Fibroblast of the conjunctiva (primary cell): ENCODE measurements around the gene MYBPC3.

Source experiments
- DNase-seq: peaks from one replicate; pipeline ENCODE4 v3.0.0-alpha.2; 2010; ENCODE audit warnings: low read depth

The MYBPC3 gene

GRCh38 chr11:47383071-47383470, 30.6 kb upstream of the MYBPC3 start:
- no peak for DNase-seq

GRCh38 chr11:47380078-47380477, 27.6 kb upstream of the MYBPC3 start:
- no peak for DNase-seq

- DNase-seq: no peak
Observed at GRCh38 chr11:47379317-47379716, 26.8 kb upstream of the MYBPC3 start.

GRCh38 chr11:47378836-47379170, 26.3 kb upstream of the MYBPC3 start:
- no peak for DNase-seq

DNA sequence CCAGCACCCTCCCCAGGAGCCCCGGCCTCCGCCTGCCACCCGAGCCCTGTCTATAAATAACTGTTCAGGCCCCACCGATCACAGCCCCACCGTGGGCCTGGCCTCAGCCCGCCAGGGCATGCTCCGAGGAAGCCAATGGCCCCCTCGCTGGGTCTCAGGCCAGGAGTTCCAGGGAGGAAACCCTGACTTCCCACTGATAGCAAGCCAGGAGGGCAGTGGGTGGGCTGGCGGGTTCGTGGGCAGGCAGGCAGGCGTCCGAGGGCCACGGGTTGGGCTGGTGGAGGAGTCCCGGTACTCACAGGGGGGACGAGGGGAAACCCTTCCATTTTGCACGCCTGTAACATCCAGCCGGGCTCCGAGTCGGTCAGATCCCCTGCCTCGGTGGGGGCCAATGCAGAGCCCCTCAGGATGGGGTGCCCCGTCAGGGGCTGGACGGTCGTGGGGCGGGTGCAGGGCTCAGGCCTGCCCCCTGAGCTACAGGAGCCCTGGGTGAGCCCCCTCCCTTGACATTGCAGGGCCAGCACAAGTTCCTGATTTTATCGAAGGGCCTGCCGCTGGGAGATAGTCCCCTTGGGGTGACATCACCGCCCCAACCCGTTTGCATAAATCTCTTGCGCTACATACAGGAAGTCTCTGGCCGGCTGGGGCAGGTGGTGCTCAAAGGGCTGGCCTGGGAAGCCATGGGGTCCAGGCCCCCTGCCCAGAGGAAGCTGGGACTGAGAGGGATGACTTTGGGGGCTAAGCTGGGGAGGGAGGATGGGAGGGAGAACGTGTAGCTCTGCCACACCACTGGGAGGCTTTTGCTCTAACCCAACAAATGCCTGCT, 25.7 kb upstream of the MYBPC3 start, which contains the start of gene SPI1:
SPI1 (minus strand) TSS at position 538 of the 826 bp plus-strand sequence; CDS start at position 344, 194 bp downstream.
- DNase-seq: no peak

DNA sequence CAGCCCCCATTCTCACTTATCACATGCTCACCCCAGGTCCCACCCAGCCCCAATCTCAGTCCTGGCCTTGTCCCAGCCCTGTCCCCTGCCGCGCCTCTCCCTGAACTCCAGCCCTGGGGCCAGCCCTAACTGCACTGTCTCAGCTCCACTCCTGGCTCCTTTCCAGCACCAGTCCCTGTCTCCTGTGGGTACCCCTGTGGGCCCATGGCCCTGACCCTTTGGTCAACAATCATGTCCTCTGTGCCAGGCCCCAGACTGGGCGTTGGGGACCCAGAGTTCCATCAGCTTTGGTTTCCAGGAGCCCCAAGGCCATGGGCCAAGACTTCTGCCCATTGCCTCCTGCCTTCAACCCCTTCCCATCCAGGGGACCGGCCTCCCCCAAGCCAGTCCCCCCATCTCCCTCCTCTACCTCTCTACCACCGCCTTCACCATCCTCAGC, 25.1 kb upstream of the MYBPC3 start:
- no peak for DNase-seq

GRCh38 chr11:47376525-47377371, 24.2 kb upstream of the MYBPC3 start:
- no peak for DNase-seq

GRCh38 chr11:47376107-47376524, 23.6 kb upstream of the MYBPC3 start:
- DNase-seq: no peak

- DNase-seq: no peak
Observed at GRCh38 chr11:47375546-47376085, 23.1 kb upstream of the MYBPC3 start.

DNA sequence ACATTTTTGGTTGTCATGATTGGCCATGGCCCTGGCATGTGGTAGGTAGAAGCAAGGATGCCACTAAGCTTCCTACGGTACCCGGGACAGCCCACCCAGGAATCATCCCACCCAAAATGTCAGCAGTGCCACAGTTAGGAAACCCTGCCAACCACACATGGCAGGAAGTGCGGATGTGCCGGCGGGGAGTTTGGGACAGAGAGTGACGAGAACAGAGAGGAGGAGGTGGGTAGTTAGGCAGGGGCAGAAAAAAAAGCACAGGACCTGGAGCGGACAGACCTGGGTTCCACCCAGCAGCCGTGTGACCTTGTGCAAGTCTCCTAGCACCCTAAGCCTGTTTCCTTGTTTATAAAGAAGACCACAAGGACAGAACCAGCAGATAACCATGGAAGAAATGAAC, 22.5 kb upstream of the MYBPC3 start:
- DNase-seq: no peak

GRCh38 chr11:47374720-47375019, 22.2 kb upstream of the MYBPC3 start:
- DNase-seq: no peak

DNA sequence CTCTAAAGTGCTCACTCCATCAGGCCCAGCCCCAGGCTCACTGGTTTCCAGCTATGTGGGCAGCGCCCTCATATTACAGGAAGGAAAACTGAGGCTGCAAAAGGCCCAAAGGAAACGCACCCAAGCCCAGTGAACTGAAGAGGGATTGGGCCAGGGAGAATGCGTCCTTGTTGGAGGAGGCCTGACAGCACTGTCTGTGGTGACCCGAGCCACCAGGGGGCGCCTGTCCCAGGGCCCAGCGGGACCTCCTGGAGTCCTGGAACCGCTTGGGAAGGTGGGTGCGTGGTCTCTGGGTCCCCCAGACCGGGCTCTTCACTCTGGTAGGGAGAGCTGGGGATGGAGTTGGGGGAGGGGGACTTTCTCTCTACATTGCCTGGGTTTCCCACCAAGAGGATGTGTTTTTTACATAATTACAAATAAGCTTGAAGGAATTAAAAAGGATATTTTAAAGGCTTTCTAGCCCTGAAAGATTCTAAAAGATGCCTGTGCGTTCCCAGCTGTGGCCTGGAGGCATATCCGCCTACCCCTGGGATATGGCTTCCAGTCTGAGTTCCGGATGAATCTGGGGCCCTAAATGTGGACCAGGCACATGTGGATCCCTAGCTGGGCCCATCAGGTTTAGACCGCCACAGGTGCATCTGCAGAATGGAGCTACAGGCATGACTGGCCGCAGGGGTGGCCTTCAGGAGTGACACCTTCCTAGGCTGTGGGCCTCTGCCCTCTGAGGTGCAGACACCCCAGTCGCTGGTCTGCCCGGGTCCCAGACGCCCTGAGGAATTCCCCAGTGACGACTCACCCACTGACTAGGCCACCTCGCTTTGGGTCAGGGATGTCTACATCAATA, 21.6 kb upstream of the MYBPC3 start:
- peak; percentile 31 for DNase-seq

- DNase-seq: no peak
Observed at GRCh38 chr11:47372422-47372821, 19.9 kb upstream of the MYBPC3 start.

DNA sequence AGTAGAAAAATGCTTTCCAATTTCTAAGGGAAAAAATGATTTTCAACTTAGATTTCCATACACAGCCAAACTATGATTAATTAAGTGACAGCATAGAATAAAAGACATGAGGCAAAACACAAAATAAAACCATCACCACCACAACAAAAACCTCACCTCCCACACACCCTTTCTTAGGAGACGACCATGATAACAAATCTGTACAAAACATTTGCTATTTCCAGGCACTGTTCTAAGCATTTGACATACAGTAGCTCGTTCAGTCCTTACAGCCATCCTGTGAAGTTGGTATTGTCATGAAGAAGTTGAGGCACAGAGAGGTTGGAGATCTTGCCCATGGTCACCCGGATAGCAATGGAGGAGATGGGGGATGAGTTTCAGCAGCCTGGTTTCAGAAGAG, 17.2 kb upstream of the MYBPC3 start:
- no peak for DNase-seq

DNA sequence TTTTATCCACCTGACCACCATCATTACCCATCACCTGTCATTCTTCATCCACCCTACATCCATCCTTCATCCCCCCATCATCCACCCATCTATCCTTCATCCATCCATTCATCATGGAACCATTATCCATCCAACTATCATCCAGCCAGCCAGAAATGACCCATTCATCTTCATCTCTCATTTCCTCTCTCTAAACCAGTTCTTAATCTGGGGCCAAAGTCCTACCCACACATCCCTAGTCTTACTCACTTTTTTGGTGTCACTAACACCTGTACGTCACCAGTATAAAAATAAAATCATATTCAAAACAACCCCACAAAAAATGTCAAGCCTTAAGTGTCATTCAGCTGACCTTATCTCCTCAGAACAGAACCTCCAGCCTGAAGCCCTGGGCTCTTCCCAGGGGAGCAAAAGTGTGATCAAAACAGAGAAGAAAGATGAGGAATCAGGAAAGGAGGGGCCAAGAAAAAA, 13.6 kb upstream of the MYBPC3 start:
- DNase-seq: no peak

- no peak for DNase-seq
Observed at GRCh38 chr11:47361419-47361818, 8.9 kb upstream of the MYBPC3 start.

DNA sequence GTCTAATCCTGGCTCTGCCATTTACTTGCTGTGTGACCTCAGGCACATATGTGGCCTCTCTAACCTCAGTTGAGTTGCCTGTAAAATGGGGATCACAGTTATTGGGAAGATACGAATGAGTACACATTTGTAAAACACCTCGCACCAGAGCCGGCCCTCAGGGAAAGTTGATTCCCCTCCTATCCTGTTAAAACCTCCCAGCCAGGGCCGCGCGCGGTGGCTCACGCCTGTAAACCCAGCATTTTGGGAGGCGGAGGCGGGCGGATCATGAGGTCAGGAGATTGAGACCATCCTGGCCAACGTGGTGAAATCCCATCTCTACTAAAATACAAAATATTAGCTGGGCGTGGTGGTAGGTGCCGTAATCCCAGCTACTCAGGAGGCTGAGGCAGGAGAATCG, 7.8 kb upstream of the MYBPC3 start:
- no peak for DNase-seq

- DNase-seq: no peak
Observed at GRCh38 chr11:47359586-47359985, 7.1 kb upstream of the MYBPC3 start.

- no peak for DNase-seq
Observed at GRCh38 chr11:47359162-47359561, 6.7 kb upstream of the MYBPC3 start.

DNA sequence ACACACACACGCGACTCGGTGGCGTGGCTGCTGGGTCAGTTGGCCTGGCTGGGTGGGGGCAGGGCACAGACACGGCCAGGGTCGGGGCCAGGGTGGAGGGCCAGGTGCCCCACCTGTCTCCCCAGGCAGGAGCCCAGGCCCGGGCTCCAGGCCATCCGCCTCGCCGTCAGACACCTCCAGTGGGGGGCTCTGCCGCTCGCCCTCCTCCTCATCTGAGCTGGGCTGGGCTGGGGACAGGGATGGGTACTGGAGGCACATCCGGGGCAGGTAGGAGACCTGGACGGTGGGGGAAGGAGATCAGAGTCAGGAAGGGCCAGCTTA, 6.2 kb upstream of the MYBPC3 start:
- no peak for DNase-seq

- no peak for DNase-seq
Observed at GRCh38 chr11:47357985-47358730, 5.7 kb upstream of the MYBPC3 start.

DNA sequence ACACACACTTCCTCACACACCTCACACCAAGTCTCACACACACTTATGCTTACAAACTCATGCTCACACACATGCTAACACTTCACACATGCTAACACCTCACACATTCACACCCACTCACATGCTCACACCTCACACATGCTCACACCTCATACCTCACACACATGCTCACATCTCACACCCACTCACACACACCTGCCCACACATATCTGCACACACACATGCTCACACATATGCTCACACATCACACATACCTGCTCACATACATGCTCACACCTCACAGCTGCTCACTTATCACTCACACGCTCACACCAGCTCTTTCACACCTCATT, 4.5 kb upstream of the MYBPC3 start:
- DNase-seq: no peak
